ENCODE measurements around the gene C13orf42.

The C13orf42 gene

GRCh38 chr13:51065372-51066090, 45.5 kb downstream of the C13orf42 start:
- no peak for TF ChIP-seq CTCF (IDR thresholded peaks at IDR 0.05)
- H3K27ac ChIP-seq, result no peak overlapping the region
- no peak for DNase-seq (ENCODE audit: low spot score)
- H3K4me3 ChIP-seq, result no peak overlapping the region

GRCh38 chr13:51064753-51065152, 46.3 kb downstream of the C13orf42 start:
- TF ChIP-seq CTCF (IDR thresholded peaks at IDR 0.05), result no peak

GRCh38 chr13:51063909-51064308, 47.2 kb downstream of the C13orf42 start:
- DNase-seq (ENCODE audit: low spot score), result no peak

More at GRCh38 chr13:51064753-51065152, 46.3 kb downstream of the C13orf42 start:
- DNase-seq (ENCODE audit: low spot score), result no peak
- Histone ChIP-seq H3K27ac (no peak overlapping the region), H3K4me3 (no peak overlapping the region)

GRCh38 chr13:51058461-51059167, 52.5 kb downstream of the C13orf42 start:
- DNase-seq (ENCODE audit: low spot score), result no peak
- no peak overlapping the region for H3K4me3 ChIP-seq
- no peak overlapping the region for H3K27ac ChIP-seq
- no peak for TF ChIP-seq CTCF (IDR thresholded peaks at IDR 0.05)

More at GRCh38 chr13:51063909-51064308, 47.2 kb downstream of the C13orf42 start:
- no peak overlapping the region for H3K4me3 ChIP-seq
- no peak for TF ChIP-seq CTCF (IDR thresholded peaks at IDR 0.05)
- no peak overlapping the region for H3K27ac ChIP-seq

DNA sequence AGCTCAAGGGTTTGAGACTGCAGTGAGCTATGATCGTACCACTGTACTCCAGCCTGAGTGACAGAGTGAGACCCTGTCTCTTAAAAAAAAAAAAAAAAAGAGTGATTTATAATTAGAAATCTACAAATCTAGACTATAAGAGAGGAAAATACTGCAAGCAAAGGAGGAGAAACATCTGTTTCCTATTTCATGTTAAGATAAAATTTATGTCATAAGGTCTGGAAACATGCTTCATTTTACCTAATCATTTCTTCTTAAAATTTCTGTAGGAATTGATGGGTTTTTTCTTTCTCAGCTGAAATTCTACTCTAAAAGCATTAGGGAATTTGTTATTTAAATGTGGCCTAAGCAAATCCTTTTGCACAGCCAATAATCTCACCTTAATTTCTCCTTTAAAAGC, 53.2 kb downstream of the C13orf42 start:
- no peak for TF ChIP-seq CTCF (IDR thresholded peaks at IDR 0.05)
- no peak for DNase-seq (ENCODE audit: low spot score)
- Histone ChIP-seq H3K27ac (no peak overlapping the region), H3K4me3 (no peak overlapping the region)

- Histone ChIP-seq H3K4me3 (no peak overlapping the region), H3K27ac (no peak overlapping the region)
- DNase-seq (ENCODE audit: low spot score), result no peak
- no peak for TF ChIP-seq CTCF (IDR thresholded peaks at IDR 0.05)
Measured at GRCh38 chr13:51057001-51057400, 54.1 kb downstream of the C13orf42 start.

GRCh38 chr13:51052581-51052980, 58.5 kb downstream of the C13orf42 start:
- no peak overlapping the region for H3K27ac ChIP-seq
- DNase-seq (ENCODE audit: low spot score), result no peak
- H3K4me3 ChIP-seq, result no peak overlapping the region
- TF ChIP-seq CTCF (IDR thresholded peaks at IDR 0.05), result no peak
